AG09319 (cell line): ENCODE results near the gene RPRD1B.

Experiments used
- DNase-seq: peaks from one replicate; pipeline ENCODE4 v3.0.0-alpha.2; 2010; ENCODE audit warnings: low read depth; ENCODE audit errors: extremely low read depth
- TF ChIP-seq, protein P1 (sequence below): IDR thresholded peaks from 2 replicates; pipeline ENCODE4 v1.5.1; 2011; ENCODE audit warnings: low read depth, mild to moderate bottlenecking, inconsistent platforms, low read length, moderate library complexity

RPRD1B gene

DNA sequence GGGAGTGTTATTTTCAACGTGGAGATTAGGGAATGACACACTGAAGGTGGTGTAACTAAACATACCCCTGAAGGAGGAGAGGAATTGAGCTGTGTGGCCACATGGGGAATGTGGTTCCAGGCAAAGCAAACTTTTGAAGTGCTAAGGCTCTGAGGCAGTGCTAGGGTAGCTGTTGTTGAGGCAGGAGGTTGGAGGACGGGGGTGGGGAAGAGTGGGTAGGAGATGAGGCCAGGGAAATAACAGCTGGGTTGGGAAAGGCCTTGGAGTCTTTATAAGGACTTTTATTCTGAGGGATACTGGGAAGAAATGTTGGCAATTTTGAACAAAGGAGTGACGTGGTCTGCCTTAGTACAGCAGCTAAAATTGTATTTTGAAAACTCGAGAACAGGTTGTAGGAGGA, 13.0 kb downstream of the RPRD1B start:
- no peak for DNase-seq
- TF ChIP-seq, protein P1, sequence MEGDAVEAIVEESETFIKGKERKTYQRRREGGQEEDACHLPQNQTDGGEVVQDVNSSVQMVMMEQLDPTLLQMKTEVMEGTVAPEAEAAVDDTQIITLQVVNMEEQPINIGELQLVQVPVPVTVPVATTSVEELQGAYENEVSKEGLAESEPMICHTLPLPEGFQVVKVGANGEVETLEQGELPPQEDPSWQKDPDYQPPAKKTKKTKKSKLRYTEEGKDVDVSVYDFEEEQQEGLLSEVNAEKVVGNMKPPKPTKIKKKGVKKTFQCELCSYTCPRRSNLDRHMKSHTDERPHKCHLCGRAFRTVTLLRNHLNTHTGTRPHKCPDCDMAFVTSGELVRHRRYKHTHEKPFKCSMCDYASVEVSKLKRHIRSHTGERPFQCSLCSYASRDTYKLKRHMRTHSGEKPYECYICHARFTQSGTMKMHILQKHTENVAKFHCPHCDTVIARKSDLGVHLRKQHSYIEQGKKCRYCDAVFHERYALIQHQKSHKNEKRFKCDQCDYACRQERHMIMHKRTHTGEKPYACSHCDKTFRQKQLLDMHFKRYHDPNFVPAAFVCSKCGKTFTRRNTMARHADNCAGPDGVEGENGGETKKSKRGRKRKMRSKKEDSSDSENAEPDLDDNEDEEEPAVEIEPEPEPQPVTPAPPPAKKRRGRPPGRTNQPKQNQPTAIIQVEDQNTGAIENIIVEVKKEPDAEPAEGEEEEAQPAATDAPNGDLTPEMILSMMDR, result no peak

DNA sequence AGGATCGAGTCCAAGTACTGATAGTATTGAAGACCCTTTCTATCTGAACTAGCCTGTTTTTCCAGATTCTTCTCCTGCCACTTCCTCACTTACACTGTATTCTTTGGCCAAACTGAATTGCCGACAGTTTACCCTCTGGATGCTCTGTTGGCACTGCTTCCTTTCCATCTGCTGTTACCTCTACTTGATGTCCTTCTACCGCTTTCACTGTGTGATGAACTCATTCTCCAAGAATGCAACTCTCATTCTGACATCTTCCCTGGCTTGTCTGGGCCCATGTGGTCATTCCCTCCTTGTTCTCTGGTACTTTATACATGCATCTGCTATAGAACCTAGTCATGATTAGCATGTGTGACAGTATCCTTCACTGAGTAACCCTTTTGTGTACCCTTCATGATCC, 16.3 kb downstream of the RPRD1B start:
- peak; percentile 5 for DNase-seq
- TF ChIP-seq, protein P1, result no peak

DNA sequence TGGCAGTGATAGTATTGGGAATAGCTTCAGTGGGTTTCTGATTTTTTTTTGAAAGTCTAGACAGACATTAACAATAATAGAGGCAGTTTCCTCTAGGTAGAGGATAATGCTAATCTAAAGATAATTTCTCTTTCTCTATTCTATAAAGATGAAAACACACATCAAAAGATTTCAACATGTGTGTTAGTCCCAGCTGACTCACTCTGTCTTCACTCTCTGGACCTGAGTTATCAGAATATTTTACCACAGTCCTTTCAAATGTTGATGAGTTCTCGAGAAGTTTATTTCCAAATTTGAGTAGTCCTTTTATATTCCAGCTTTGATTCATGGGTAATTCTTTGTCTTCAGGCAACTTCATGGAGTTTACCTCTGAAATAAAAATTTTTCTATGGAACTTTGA, 17.1 kb downstream of the RPRD1B start:
- no peak for DNase-seq
- TF ChIP-seq, protein P1, result no peak

DNA sequence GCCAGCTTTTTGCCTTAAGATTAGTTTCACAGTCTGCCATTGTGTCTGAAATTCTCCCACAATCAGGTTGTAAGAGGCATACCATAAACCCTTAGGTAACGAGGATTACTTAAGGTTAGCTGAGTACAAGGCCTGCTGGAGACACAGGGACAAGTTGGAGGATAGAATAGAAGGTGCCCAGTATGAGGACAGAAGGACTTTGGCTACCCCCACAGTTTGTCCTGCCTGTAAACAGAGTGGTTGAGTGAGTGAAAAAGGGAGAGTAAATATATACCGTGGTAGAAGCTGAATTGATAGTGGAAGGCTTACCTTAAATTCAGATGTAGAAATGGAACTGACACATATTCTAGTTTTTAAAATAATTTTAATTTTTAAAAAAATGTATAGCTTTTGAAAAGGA, 19.3 kb downstream of the RPRD1B start:
- DNase-seq, result no peak
- TF ChIP-seq, protein P1, result no peak

DNA sequence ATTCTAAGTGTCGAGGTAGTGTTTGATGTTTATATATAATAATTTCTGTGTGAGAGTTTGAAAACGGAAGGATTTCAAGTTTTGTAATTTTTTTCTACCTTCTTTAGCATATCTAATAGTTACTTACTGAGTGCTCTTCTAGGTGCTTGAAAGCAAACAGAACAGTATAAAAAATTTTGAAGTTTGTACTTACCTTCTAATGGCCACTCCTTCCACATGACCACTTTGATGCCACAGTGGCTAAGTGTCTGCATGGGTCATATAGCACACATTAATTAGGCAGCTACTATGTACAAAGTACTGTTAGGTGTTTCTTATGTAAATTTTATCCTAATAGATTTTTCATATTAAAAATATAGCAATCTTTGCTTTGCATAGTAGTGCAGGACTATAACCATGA, 21.1 kb downstream of the RPRD1B start:
- DNase-seq, result no peak
- TF ChIP-seq, protein P1, result no peak

DNA sequence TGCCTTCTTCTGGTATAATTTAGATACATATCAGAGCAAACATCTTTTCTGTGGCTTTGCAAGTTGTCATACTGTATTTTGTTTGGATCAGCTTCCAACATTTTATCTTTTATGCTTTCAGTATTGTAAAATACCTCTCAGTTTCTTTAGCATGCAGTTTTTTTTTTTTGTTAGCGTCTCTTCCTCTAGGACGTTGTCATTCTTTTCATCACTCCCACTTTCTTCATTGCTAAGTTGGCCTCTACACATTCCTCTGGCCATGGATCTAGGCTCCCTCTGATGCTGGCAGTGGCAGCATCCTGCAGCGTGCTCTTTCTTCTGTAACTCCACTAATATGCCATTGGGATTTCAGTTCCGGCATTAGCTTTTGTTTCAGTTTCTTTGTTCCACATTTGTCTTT, 21.7 kb downstream of the RPRD1B start:
- DNase-seq, result no peak
- TF ChIP-seq, protein P1, result no peak

DNA sequence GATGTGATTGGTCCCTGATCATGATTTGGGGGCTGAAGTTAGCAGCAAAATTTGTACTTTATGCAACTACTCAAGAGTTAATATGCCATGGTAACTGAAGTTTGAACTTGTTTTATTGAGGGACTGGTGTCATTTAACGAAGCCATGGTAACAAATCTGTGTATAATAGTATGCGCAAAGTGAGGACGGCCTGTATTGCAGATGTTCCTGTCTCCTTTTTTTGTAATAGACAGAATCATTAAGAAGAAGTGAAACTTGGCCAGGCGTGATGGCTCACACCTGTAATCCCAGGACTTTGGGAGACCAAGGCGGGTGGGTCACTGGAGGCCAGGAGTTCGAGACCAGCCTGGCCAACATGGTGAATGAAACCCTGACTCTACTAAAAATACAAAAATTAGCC, 22.3 kb downstream of the RPRD1B start:
- TF ChIP-seq, protein P1, result no peak
- no peak for DNase-seq
